Pancreas (tissue), 10 donors: ENCODE measurements around the gene PHTF2. TPM values are rescaled to one million over a fixed set of nuclear protein-coding genes. Genes with fewer than 3 reads are reported as not detected.

Source experiments
- ATAC-seq, 4 donors: fragments of 200-7000 bp; cut with Tn5 transposase; one replicate each; pipeline versions ENCODE4 v1.8.0 to v1.9.1; 2020; ENCODE audit warnings: mild to moderate bottlenecking in 4 of 4, moderate library complexity in 4 of 4
- DNase-seq, 6 donors: peaks; one replicate each; pipeline ENCODE4 v3.0.0-alpha.2; 2020
- FAIRE-seq: peaks from 2 replicates; lab custom pipeline; 2012; peaks lifted over from hg19 to GRCh38; lab: Jason Lieb, UNC
- H3K27ac ChIP-seq, 4 donors: fragments of 200-600 bp; sonication (generic); 1 replicate in 3 of 4; 2 replicates in 1 of 4; pipeline versions ENCODE4 v1.5.0 to v1.8.0; 2020
- H3K27me3 ChIP-seq, 4 donors: fragments of 200-600 bp; one replicate each; pipeline ENCODE4 v1.8.0; 2021
- H3K36me3 ChIP-seq, 3 donors: fragments of 200-600 bp; sonication (generic) in 1 of 3; one replicate each; pipeline versions ENCODE4 v1.5.0 to v1.8.0; 2020 to 2021
- H3K4me1 ChIP-seq, 3 donors: fragments of 200-600 bp; one replicate each; pipeline ENCODE4 v1.8.0; 2021
- H3K4me3 ChIP-seq, 4 donors: fragments of 200-600 bp; sonication (generic) in 2 of 4; one replicate each; pipeline versions ENCODE4 v1.5.0 to v1.8.0; 2020 to 2021
- H3K9me3 ChIP-seq, 4 donors: fragments of 200-600 bp; one replicate each; pipeline ENCODE4 v1.8.0; 2021
- CTCF ChIP-seq, 4 donors: fragments of 200-600 bp; sonication (generic) in 3 of 4; IDR thresholded peaks; one replicate each; pipeline versions ENCODE4 v1.5.0 to v1.8.0; 2021; ENCODE audit warnings: antibody characterized with exemption in 4 of 4
- WGBS, 2 donors: extraction: QIAGEN DNeasy Blood & Tissue Kit; methylation state at CpG; one replicate each; pipeline ENCODE4 v1.1.7; 2013; 5-methylcytosine and 5-hydroxymethylcytosine counted together
- intact Hi-C, 3 donors: fragments of 100-400 bp; cut with DNase I; formaldehyde crosslinking; loops; one replicate each; pipeline versions ENCODE4 v1.11.1 to v1.14.2; 2022
- polyA plus RNA-seq, 2 donors: library from polyadenylated mRNA; stranded (reverse); fragments of 200-250 nt; gene quantifications; one replicate each; pipeline ENCODE4 v1.2.3, GENCODE V29; 2013
- total RNA-seq, 6 donors: library from RNA; stranded (reverse); fragmentation: NEBNext Ultra II Directional in 4 of 6; extraction: Animal tissue kit (Norgen Biotek cat#: 25700) in 4 of 6; gene quantifications; one replicate each; pipeline versions ENCODE4 v1.2.1 to v1.2.4, GENCODE V29; 2021 to 2023
- donor health status: healthy with polysubstance abuse.
- donor health status: DM: no; HTN: no; CAD: no; lungs with moderate emphysema.
- donor health status: DM: no; HTN: no; CAD: no.
- donor health status: control.
- donor health status: control.
- donor health status: Bipolar disorder and iron deficiency.
- donor health status: DM: yes; HTN: yes; CAD: no.
- donor health status: DM: no; HTN: no; CAD: no.
- donor health status: DM: no; HTN: no; CAD: no.
- donor health status: DM: yes; HTN: yes; CAD: no.

PHTF2 gene
- total and polyA plus RNA-seq, 8 donors: 3.3 to 8.8 (median 5.1) TPM

GRCh38 chr7:77982926-77983550 lies 184.5 kb downstream of the PHTF2 start:
- no peaks in the 10 kb centered on the region for H3K9me3 ChIP-seq
- 53 to 61% methylated on average over 5 of the region's 5 CpGs for WGBS, 2 donors
- TF ChIP-seq CTCF (IDR thresholded peaks at IDR 0.05): no peak
- intact Hi-C loops: no loop called here
- no peaks in the 10 kb centered on the region for H3K36me3 ChIP-seq
- ATAC-seq (no peak), FAIRE-seq (no peak), DNase-seq (no peak)
- no peak overlapping the region for H3K27ac ChIP-seq
- no peak overlapping the region for H3K4me3 ChIP-seq
- H3K27me3 ChIP-seq: no peaks in the 10 kb centered on the region
- H3K4me1 ChIP-seq: no peaks in the 10 kb centered on the region

GRCh38 chr7:77983973-77984372 lies 185.4 kb downstream of the PHTF2 start:
- Histone ChIP-seq H3K27me3 (no peaks in the 10 kb centered on the region), H3K4me3 (no peak overlapping the region), H3K36me3 (no peaks in the 10 kb centered on the region), H3K9me3 (no peaks in the 10 kb centered on the region), H3K27ac (no peak overlapping the region), H3K4me1 (no peaks in the 10 kb centered on the region)
- ATAC-seq: no peak
- intact Hi-C loops: no loop called here
- WGBS, 2 donors: 87 to 94% methylated on average over 4 of the region's 4 CpGs
- DNase-seq: no peak
- FAIRE-seq: no peak
- no peak for TF ChIP-seq CTCF (IDR thresholded peaks at IDR 0.05)

GRCh38 chr7:77985232-77985973 lies 186.8 kb downstream of the PHTF2 start:
- 75% methylated on average over 12 of the region's 12 CpGs for WGBS, 2 donors
- H3K36me3 ChIP-seq: no peaks in the 10 kb centered on the region
- H3K27me3 ChIP-seq: no peaks in the 10 kb centered on the region
- no peak overlapping the region for H3K4me3 ChIP-seq
- no peaks in the 10 kb centered on the region for H3K4me1 ChIP-seq
- ATAC-seq (no peak), FAIRE-seq (no peak), DNase-seq (no peak)
- TF ChIP-seq CTCF (IDR thresholded peaks at IDR 0.05): no peak
- no peak overlapping the region for H3K27ac ChIP-seq
- intact Hi-C loops: no loop called here
- no peaks in the 10 kb centered on the region for H3K9me3 ChIP-seq

GRCh38 chr7:77985974-77986339 lies 187.4 kb downstream of the PHTF2 start:
- no peaks in the 10 kb centered on the region for H3K36me3 ChIP-seq

More at GRCh38 chr7:77985974-77986339, 187.4 kb downstream of the PHTF2 start:
- FAIRE-seq (no peak), ATAC-seq (peak in 1 of 4 donors; percentile 16), DNase-seq (no peak)
- H3K27me3 ChIP-seq: no peaks in the 10 kb centered on the region
- no peak overlapping the region for H3K4me3 ChIP-seq
- H3K9me3 ChIP-seq: no peaks in the 10 kb centered on the region
- H3K4me1 ChIP-seq: no peaks in the 10 kb centered on the region
- H3K27ac ChIP-seq: no peak overlapping the region
- TF ChIP-seq CTCF (IDR thresholded peaks at IDR 0.05): no peak
- intact Hi-C loops: no loop called here
- WGBS, 2 donors: 69 to 71% methylated on average over 3 of the region's 3 CpGs
